HT-29 (cell line): ENCODE data around the gene RHO. TPM values are rescaled to one million over a fixed set of nuclear protein-coding genes. Genes with fewer than 3 reads are reported as not detected.

Experiments used
- DNase-seq: peaks from one replicate; pipeline ENCODE4 v3.0.0-alpha.2; 2015; ENCODE audit warnings: low spot score
- total RNA-seq: library from RNA; depleted of rRNA; stranded (reverse); fragments of >200 nt; shearing (Covaris generic); gene quantifications from 2 replicates; pipeline ENCODE4 v1.2.3, GENCODE V29; 2014

The RHO gene
- total RNA-seq, 1 experiment from 2014 or later = not detected

DNA sequence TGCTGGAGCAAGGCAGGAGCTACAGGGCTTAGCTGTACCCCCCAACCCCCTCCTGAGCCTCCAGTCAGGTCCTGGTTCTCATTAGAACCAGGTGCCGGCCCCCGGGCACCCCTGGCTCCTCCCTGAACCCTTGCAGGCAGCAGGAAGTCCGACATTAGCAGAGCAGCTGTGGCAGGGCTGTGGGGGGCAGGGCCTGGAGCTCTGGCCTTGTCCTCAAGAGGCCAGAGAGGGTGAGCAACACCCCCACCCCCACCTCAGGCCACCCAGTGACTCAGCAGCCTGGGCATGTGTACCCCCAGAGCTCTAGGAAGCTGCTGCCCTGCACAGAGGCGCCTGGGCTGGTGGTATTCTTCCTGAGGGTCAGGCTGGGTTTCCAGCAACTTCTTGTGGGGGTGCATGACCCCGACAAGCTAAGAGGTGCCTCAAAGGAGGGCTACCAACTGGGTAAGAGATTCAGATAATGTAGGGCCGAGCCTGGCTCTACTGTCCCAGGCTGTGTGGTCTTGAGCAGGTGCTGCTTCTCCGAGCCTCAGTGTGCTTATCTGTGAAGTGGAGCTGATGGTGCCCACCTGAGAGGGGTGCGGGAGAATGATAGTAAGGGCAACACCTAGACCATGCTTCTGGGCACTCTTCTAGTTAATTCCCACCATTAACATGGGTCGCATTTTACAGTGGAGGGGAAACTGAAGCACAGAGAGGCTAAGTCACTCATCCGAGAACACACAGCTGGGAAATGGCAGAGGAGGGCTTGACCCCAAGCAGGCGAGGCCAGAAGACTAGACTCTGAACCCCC is 30.5 kb downstream of the RHO start:
- no peak for DNase-seq

DNA sequence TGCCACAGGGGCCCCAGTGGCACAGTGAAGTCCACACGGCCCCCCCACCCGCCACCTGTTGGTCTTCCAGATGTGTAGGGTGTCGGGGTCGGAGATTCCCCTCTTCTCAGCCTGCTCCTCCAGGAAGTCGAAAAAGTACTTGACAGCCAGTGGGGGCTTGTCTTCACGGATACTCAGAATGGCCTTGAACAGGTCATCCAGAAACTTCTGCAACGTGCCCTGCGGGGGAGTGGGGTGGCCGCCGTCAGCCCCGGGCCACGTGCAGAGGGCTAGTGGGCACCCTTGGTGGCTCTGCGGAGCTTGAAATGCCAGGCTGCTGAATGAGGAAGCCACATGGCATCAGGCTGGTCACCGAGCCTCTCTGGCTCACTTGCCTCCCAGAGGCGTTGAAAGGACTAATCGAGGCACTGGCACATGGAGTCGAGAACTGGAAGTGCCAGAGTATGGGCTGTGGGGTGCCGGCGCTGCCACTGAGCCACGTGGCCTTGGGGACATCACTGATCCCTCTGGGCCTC is 31.2 kb downstream of the RHO start:
- no peak for DNase-seq

DNA sequence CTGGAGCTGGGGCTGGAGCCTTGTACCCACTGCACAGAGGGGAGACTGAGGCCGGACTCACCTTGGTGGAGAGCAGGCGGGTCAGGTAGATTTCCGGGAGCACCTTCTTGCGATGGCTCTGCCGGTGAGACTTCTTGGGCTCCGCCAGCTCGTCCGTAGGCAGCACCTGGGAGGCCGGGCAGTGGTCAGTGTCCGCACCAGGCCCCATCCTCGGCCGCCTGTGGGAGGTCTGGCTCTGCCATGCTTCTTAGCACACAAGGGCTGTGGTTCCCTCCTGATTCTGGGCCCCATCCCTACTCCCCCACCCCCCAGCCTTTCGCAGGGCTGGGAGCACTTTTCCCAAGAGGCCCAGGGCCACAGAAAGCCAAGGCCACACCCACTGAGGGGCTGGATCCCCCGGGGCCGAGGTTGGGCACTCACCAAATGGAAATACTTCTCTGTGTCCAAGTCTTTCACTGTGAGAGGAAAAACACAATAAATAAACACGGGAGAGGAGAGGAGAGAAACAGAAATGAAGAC is 31.9 kb downstream of the RHO start:
- no peak for DNase-seq

DNA sequence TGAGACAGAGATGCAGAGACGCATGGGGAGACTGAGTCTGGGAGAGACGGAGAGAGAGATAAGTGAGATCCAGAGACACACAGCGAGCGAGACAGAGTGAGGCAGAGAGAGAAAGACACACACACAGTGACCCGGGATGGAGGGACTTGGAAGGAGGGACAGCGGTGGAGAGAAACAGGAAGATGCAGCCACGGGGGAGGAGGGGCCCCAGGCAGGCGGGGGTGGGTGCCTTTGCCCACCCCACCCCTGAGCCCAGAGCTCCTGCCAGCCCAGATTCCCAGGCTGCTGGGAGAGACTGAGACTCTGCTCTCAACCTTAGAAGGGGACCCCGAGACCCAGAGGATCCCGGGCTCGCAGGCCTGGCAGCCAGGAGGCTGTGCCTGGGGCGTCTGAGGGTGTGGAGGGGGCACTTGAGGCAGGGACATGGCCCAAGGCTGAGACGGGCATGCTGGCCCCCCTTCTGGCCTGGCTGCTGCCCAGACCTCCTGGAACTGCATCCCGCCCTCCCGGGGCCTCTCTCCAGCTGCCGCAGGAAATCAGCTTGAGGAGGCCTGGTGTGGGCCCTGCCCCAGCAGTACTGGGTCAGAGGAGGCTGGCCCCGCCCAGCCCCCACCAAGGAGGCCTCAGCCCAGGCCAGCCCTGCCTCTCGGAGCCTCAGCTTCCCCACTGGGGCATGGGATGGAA is 32.6 kb downstream of the RHO start:
- DNase-seq = no peak

DNA sequence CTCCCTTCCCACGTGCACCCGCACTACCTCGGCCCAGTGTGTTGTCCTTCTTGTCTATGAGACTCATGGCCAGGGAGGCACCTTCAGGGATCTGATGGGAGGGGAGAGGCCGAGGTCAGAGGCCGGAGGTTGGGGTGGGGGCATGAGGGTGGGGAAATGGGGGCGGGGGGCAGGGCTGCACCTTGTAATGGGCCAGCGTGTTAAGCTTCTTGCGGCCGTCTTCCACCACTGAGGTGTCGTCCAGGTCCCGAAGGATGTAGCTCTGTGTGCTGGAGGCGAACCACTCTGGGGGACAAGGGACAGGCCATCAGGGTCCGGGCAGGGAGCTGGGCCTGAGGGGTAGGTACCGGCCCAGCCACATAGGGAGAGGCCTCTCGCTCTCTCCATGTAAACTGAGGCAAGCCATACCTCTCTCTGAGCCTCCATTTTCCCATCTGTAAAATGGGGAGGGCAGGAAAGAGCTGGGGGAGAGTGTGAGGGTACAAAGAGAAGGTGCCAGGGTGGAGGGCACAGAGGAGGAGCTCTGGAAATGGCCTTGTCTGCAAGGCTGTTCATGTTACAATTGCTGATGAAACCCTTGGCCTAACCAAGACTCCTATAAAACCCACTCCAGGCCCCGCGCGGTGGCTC is 33.3 kb downstream of the RHO start:
- no peak for DNase-seq

DNA sequence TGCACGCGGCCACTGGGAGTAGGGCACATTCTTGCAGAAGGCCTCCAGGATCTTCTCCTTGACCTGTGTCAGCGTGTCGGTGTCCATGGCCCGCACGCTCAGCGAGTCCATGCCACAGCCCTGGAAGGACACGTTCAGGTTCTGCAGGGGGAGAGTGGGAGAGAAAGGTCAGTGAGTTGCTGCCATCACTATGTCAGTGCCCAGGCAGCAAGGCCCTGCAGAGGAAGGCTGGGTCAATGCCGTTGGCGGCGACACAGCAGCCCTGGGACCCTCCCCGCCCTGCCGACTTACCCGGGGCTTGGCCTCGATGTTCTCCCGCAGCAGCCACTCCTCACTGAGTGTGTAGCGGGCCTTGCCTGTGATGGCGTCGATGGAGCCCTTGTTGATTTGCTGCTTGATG is 34.4 kb downstream of the RHO start:
- no peak for DNase-seq

DNA sequence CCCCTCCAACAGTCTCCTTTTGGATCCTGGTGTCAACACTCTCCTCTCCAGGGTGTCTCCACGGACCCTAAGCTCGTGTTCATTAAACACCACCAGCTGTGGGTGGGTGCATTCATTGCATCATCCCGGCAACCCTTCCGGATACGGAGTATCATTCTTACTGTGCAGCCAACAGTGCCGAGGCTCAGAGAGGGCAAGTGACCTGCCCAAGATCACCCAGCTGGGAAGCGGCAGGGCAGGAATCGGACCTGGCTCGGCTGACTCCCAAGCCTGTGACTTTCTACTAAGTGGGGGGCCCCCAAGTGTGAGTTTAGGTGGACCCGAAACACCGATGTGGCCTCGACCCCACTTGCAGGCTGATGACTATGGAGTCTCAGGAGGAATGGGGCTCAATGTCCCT is 34.9 kb downstream of the RHO start:
- no peak for DNase-seq

DNA sequence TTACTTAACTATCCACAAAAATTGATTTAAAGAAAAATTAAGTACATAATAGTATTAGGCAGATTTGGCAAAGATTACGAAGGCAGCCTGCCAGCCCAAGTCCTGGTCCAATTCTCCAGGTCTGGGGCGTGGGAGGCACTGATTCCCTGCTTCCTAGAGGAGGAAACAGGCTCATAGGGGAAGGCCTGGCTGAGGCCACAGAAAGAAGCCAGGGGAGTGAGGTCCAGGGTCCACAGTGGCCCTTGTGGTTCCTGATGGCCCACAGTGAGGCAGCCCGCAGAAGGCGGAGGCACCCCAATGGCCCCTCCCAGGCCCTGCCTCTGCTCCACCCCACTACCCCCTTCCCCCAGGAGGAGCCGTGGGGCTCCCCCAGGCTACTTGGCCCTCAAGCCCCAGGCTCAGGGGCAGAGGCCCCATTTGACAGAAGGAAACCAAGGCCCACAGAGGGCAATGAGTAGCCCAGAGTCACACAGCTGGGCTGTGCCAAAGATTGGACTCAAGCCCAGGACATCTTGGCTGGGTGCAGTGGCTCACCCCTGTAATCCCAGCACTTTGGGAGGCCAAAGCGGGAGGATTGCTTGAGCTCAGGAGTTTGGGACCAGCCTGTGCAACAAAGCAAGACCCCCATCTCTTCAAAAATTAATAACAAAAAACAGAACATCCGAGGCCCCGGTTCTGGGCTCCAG is 35.6 kb downstream of the RHO start:
- DNase-seq = no peak

DNA sequence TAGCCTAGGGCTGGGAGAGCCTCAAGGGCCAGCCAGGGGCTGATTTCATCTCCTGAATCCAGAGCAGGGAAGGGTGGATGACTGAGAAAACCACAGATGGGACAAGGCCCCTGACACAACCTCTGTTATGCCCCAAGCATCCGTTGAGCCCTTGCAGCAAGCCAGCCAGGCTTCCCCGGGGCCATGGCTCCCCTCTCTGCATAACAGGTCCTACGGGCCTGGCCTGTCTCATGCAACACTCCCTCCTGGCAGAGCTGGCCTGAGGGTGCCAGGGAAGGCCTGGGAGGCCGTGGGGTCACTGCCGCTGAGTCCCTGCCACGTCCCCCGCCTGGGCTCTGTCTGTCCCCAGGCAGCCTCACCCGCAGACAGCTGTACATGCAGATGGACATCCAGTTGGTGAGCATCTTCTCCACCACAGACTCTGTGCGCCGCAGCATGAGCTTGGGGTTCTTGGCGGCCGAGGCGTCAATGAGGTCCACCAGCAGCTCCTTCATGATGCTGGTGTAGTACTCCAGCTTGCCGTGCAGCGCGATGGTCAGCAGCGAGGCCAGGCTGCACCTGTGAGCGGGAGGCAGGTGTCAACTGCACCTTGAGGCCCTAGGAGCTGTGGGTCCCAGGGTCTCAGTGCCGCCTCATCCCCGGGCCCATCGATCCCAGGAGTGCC is 36.7 kb downstream of the RHO start:
- no peak for DNase-seq

DNA sequence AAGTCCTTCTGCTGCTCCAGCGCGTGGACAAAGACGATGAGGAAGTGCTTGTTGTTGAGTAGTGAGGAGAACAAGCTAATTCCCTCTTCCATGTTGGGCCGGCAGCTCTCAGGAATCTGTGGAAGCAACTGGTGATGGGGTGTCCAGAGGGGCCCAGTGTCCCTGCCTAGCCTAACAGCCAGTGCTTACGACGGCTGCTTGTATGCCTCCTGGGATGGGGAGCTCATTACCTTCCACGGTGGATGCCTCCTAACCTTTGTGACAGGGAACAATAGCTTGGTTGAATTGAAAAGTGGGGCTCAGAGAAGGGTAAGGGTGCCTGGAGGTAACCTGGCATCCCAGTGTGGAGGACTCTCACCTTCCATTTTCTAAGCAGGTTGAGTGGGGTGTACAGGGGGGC is 37.5 kb downstream of the RHO start:
- DNase-seq = no peak

DNA sequence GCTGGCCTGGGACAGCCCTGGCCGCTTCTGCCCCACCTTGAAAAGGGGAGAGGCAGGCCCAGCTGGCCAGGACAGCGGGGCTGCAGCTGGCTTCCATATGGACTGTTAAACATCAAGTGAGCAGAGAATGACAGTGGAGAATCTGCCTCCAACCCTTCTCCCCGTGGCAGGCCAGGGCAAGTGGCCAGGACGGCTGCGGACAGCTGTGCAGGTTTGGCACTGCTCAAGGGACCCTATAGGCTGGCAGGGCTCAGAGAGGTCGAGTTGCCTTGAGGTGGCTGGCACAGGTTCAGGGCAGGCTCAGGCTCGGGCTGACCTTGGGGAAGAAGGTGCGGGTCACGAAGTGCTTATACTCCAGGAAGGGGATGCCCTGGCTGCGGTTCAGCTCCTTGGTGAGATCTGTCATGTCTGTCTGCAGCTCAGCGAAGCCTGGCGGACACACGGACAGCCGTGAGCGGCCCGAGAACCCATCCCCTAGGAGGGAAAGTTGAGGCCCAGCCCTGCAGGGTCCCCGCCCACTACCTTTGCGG is 38.8 kb downstream of the RHO start:
- no peak for DNase-seq

DNA sequence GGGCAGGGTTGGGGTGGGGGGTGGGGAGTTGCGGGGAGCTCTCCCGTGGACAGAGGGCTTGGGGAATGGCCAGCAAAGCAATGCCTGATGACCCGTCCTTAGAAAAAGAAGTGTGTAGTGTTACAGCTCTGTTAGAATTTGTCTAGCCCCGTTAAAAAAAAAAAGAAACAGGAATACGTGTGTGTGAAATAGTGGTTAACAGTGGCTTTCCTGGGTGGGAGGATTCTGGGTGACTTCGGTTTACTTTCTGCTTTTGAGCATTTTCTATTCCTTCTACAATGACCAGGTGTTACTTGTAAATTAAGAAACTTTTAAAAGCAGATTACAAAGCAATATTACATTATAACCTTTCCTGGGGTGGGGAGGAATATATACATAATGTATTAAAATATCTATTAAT is 39.5 kb downstream of the RHO start:
- DNase-seq = no peak

DNA sequence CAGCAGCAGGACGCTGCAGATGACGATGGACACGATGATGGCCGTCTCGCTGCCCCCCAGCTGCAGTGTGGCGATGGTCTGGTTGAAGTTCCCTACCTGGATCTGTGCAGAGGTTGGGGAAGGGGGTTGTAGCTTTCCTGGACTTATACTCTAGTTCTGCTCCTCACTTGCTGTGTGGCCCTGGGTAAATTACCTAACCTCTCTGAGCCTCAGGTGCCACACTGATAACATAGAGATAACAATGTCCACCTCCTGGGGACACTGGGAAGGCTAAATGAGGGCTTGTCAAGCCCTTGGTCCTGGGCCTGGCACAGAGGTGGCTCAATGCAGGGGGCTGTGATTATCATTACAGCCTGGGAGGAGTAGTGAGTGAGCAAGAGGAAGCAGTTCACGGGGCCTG is 41.4 kb downstream of the RHO start:
- no peak for DNase-seq

DNA sequence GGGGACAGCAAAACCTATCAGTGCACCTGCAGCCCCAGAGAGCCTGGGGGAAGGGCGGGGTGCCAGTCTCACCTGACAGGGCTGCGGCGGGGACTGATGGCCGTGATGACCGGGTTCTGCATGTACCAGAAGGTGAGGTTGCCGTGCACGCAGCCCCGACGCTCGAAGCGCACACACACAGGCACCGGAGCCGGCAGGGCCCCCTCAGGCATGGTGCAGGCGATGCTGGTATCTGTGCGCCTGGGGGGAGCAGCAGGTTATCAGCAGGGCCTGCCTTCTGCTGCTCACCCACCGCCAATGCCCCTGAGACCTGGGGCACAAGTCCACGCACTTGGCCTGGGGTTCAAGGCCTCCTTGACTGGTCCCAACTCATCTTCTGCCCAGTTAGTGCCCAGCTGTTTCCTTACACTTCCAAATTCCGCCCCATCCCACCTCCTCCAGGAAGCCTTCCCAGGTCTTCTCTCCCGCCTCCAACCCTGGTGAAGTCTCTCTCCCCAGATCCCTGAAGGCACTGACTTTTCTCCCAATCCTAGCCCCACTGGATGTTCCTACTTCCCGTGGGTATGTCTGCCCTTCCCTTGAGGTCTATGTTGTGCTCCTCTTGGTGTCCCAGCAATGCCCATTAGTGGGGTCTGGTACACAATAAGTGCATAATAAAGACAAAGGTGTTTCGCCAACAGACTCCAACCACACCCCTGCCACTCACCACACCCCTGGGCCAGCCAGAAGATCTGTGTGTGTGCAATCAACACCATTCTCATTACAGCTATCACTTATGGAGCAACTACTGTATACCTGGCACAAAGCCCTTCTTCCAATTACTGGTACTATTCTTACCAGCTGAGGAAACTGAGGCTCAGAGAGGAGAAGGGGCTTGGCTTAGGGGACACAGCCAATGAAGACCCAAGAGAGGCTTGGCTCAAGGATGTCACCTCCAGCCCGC is 43.4 kb downstream of the RHO start:
- no peak for DNase-seq

DNA sequence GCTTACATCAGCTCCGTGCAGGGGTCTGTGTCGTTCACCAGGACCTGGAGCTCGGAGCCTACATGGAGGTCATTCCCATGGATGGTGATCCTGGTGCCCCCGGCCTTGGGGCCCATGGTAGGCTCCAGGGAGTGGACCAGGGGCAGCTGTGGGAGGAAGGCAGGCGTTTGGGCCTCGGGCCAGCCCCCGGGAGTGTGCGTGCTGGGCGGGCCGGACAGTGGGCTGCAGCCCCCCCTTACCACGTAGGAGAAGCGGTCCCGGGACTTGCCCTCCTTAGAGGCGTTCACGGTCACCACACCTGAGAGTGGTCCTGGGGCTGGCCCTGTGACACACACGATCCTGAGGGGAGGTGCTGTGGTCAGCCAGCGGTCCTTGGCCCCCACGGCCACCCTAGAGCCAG is 44.2 kb downstream of the RHO start:
- DNase-seq = no peak

DNA sequence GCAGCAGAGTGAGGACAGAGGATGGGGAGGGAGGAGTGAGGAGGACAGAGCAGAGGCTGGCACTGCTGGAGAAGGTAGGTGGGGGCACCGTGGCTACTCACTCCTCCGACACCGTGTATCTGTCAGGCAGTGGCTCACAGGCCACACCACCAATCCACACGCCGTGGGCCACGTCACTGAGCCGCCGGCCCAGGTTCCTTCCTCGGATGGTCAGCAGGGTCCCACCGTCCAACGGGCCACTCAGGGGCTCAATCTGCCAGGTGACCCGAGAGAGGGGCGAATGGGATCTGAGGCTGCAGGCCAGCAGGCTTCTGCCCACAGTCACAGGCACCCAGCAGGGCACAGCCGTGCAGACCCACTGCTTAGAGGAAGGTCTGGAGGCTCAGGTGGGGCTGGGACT is 45.1 kb downstream of the RHO start:
- DNase-seq = no peak

DNA sequence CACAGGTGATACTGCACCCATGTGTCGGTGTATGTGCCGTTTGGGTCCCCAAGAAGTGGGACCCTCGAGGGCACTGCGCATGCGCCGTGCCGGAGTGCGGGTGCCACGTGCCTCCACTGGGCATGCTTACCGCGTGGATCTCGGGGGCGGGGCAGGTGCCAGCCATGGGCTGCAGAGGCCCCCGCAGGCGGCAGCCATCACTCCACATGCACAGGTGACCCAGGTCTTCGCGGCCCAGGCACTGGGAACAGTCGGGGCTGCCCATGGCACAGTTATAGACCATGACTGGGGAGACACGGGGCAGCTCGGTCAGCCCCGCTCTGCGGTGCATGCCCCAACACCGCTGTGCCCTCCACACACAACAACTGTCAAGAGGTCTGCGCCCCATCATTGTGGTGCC is 45.8 kb downstream of the RHO start:
- no peak for DNase-seq

DNA sequence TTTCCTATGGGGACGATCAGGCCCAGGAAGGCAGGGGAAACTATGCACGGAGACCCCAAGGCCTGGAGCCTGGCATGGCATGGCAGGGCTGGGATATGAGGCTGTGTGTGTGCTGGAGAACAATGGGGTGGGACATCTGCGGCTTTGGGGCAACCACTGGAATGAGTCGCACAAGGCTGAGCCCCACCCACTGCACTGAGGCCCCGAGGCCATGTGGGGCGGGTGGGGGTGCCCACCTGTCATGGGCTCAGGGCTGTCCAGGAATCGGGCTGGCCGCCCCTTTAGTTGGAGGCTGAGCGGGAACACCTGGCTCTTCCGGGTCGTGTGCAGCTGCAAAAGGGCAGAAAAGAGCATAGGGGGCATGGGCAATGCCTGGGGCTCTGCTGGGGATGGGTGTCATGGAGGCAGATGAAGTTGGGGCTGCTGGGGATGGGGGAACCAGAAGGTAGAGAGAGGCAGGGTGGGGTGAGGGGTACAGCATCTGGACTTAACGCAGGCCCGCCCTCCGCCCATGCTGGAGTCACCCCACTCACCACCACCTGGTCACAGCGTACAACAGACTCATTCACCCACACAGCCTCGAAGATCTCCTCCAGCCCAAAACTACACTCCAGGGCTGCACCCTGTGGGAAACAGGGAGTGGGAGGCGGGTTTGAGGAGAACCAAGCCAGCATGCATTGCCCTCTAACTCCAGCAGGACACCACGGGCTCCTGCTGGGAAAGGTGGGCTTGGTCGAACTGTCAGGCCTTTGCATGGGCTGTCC is 47.0 kb downstream of the RHO start:
- DNase-seq = no peak

DNA sequence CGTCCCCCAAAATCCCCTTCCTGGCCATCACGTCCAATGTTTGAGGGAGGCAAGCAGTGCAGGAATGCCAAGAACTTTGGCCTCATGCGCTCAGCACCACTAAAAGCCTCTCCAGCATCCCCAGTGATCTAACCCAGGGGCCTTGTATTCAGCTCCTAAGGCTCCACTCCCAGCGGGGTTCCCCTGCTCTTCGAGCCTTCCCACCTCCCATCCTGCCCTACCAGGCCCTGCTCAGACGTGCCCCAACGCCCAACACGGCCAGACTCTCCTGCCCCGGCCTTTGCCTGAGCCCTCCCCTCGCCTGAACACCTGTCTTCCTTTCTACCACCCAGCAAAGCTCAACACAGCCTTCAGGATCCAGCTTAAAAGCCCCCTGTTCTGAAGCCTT is 47.6 kb downstream of the RHO start:
- DNase-seq = no peak
